GM18873 (cell line): Measurements from ENCODE around the gene CAB39.

Experiments used
- ATAC-seq: cut with Tn5 transposase; IDR thresholded peaks from one replicate; pipeline ENCODE4 v1.9.1; 2021; ENCODE audit warnings: mild to moderate bottlenecking, moderate library complexity, moderate number of reproducible peaks; ENCODE audit not compliant: unreplicated experiment, low FRiP score

CAB39 gene

GRCh38 chr2:230809015-230809414, 96.4 kb downstream of the CAB39 start:
- no peak for ATAC-seq

- no peak for ATAC-seq
These were observed 97.1 kb downstream of the CAB39 start for GRCh38 chr2:230809677-230810251.

- ATAC-seq, result no peak
These were observed 98.9 kb downstream of the CAB39 start for GRCh38 chr2:230811508-230811907.

GRCh38 chr2:230812033-230812432, 99.4 kb downstream of the CAB39 start:
- ATAC-seq, result no peak

GRCh38 chr2:230814616-230815015, 102.0 kb downstream of the CAB39 start:
- no peak for ATAC-seq

- ATAC-seq, result no peak
These were observed 102.4 kb downstream of the CAB39 start for GRCh38 chr2:230815088-230815487.

- no peak for ATAC-seq
These were observed 104.1 kb downstream of the CAB39 start for GRCh38 chr2:230816735-230817134.

- ATAC-seq, result no peak
These were observed 106.8 kb downstream of the CAB39 start for GRCh38 chr2:230819433-230819832.

- ATAC-seq, result no peak
These were observed 108.8 kb downstream of the CAB39 start for GRCh38 chr2:230821261-230821990.

- ATAC-seq, result no peak
These were observed 109.4 kb downstream of the CAB39 start for GRCh38 chr2:230821991-230822520.

- ATAC-seq, result no peak
These were observed 110.8 kb downstream of the CAB39 start for GRCh38 chr2:230823264-230823964.

GRCh38 chr2:230824406-230824978, 111.8 kb downstream of the CAB39 start:
- ATAC-seq, result no peak

- no peak for ATAC-seq
These were observed 112.7 kb downstream of the CAB39 start for GRCh38 chr2:230825354-230825753.

- no peak for ATAC-seq
These were observed 115.2 kb downstream of the CAB39 start for GRCh38 chr2:230827774-230828271.

- ATAC-seq, result no peak
These were observed 115.8 kb downstream of the CAB39 start for GRCh38 chr2:230828272-230828961.

- no peak for ATAC-seq
These were observed 116.7 kb downstream of the CAB39 start for GRCh38 chr2:230829293-230829692.

- no peak for ATAC-seq
These were observed 117.3 kb downstream of the CAB39 start for GRCh38 chr2:230829959-230830358.

- ATAC-seq, result no peak
These were observed 117.8 kb downstream of the CAB39 start for GRCh38 chr2:230830428-230830827.

- ATAC-seq, result no peak
These were observed 127.7 kb downstream of the CAB39 start for GRCh38 chr2:230840301-230840700.

GRCh38 chr2:230842473-230842872, 129.8 kb downstream of the CAB39 start:
- no peak for ATAC-seq
